ENCODE measurements around the gene BRF1. TPM values are rescaled to one million over a fixed set of nuclear protein-coding genes. Genes with fewer than 3 reads are reported as not detected.

The BRF1 gene
- total and polyA plus RNA-seq, 2 of the 13 experiments (the other 11 are each of a cell fraction or from before 2014, with no cell fraction given), result 5.1 to 11.0 TPM

DNA sequence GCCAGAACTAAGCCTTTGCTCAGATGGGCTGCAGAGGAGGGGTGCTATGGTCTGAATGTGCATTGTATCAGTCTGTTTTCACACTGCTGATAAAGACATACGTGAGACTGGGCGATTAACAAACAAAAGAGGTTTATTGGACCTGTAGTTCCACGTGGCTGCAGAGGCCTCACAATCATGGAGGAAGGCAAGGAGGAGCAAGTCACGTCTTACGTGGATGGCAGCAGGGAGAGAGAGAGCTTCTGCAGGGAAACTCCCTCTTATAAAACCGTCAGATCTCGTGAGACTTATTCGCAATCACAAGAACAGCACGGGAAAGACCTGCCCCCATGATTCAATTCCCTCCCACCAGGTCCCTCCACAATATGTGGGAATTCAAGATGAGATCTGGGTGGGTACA, 3.8 kb upstream of the BRF1 start (continued):
- TF ChIP-seq CTCF (CRISPR knock-in tag; IDR thresholded peaks at IDR 0.05), result no peak
- no peak for TF ChIP-seq HOXA3 (CRISPR knock-in tag; IDR thresholded peaks at IDR 0.05)
- no peak for TF ChIP-seq ZNF530 (CRISPR knock-in tag; IDR thresholded peaks at IDR 0.05; ENCODE audit: low read depth)
- TF ChIP-seq FOSL2 (CRISPR knock-in tag; IDR thresholded peaks at IDR 0.05), result no peak
- no peak for TF ChIP-seq ZNF616 (CRISPR knock-in tag; IDR thresholded peaks at IDR 0.05; ENCODE audit: low read depth)
- TF ChIP-seq CREM (IDR thresholded peaks at IDR 0.05), result no peak
- TF ChIP-seq CREM (CRISPR knock-in tag; IDR thresholded peaks at IDR 0.05), result no peak
- TF ChIP-seq BORCS8-MEF2B (CRISPR knock-in tag; IDR thresholded peaks at IDR 0.05), result no peak

DNA sequence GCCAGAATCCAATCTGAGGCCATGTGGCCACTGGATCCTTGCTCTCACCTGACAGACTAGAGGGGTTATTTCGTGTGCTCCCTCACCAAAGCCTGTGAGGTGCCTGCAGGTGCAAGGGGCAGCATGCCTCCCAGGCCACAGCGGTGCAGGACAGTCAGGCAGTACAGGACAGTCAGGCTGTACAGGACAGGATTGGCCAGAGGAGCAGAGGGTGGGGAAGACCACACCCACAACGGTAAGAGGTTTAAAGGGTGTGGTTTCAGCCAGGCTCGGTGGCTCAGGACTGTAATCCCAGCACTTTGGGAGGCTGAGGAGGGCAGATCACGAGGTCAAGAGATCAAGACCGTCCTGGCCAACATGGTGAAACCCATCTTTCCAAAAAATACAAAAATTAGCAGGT, 3.1 kb upstream of the BRF1 start:
- H3K27ac ChIP-seq (ENCODE audit: extremely low read length, insufficient read depth, low read length), result no peak overlapping the region
- BruUV-seq (replicated peaks), result no TSS peak
- H2AFZ ChIP-seq (ENCODE audit: low read length), result no peak overlapping the region
- DNase-seq (ENCODE audit: low spot score), result no peak
- 59% methylated on average over 6 of the region's 6 CpGs for WGBS (ENCODE audit: low lambda C conversion rate)
- no peak overlapping the region for H3K4me2 ChIP-seq (ENCODE audit: low read depth, low read length)
- H4K20me1 ChIP-seq (ENCODE audit: insufficient read depth, low read length), result 0 out of 2 replicates have a peak, but pooled peaks cover 6% of the 10 kb centered on the region
- H3K27me3 ChIP-seq (ENCODE audit: control insufficient read depth in 1 of 2, insufficient read depth in 2 of 2, low read length in 2 of 2), result no peaks in the 10 kb centered on the region; a peak in 1 of 5 replicates
- no peak for FAIRE-seq
- no peak for ATAC-seq
- in situ Hi-C loops (cut with HindIII; ENCODE audit: extremely low pct_ligation_motif_present, low pct_unique_long_range_greater_than_20kb) (no loop called here), intact Hi-C loops (cut with micrococcal nuclease; ENCODE audit: unreplicated experiment) (no loop called here)
- no peaks in the 10 kb centered on the region for H3K36me3 ChIP-seq (replicated peaks in 1 of 2; ENCODE audit: control insufficient read depth in 1 of 2, insufficient read depth in 2 of 2, low read length in 2 of 2)
- peaks cover 10% of the 10 kb centered on the region for H3K79me2 ChIP-seq (ENCODE audit: insufficient read depth, low read length)
- no peak for TF ChIP-seq ZNF652 (CRISPR knock-in tag; IDR thresholded peaks at IDR 0.05; ENCODE audit: borderline replicate concordance, low read depth)
- no peak for TF ChIP-seq SUZ12 (IDR thresholded peaks at IDR 0.05; ENCODE audit: low read depth, low read length)
- TF ChIP-seq RBM39 (IDR thresholded peaks at IDR 0.05; ENCODE audit: low read depth, low read length, poor library complexity, severe bottlenecking), result no peak
- no peak for TF ChIP-seq RFXAP (CRISPR knock-in tag; IDR thresholded peaks at IDR 0.05; ENCODE audit: borderline replicate concordance)
- no peak for TF ChIP-seq ISL2 (CRISPR knock-in tag; IDR thresholded peaks at IDR 0.05)
- TF ChIP-seq HMGXB3 (CRISPR knock-in tag; IDR thresholded peaks at IDR 0.05; ENCODE audit: borderline replicate concordance), result no peak
- TF ChIP-seq ZNF543 (CRISPR knock-in tag; IDR thresholded peaks at IDR 0.05), result no peak
- TF ChIP-seq NFRKB (IDR thresholded peaks at IDR 0.05), result no peak
- TF ChIP-seq, protein P1, sequence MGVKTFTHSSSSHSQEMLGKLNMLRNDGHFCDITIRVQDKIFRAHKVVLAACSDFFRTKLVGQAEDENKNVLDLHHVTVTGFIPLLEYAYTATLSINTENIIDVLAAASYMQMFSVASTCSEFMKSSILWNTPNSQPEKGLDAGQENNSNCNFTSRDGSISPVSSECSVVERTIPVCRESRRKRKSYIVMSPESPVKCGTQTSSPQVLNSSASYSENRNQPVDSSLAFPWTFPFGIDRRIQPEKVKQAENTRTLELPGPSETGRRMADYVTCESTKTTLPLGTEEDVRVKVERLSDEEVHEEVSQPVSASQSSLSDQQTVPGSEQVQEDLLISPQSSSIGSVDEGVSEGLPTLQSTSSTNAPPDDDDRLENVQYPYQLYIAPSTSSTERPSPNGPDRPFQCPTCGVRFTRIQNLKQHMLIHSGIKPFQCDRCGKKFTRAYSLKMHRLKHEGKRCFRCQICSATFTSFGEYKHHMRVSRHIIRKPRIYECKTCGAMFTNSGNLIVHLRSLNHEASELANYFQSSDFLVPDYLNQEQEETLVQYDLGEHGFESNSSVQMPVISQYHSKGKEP (CRISPR knock-in tag; IDR thresholded peaks at IDR 0.05), result no peak
- TF ChIP-seq ZNF747 (CRISPR knock-in tag; IDR thresholded peaks at IDR 0.05; ENCODE audit: borderline replicate concordance), result no peak
- POLR2A ChIA-PET, result interaction anchor here (1.5 kb wide), 1 partner anchor 10 kb away, joined by 3 read pairs; the partner anchor contains the start of gene PACS2
- H3K4me1 ChIP-seq (ENCODE audit: insufficient read depth, low read length), result peaks cover 22% of the 10 kb centered on the region
- CTCF ChIA-PET (ENCODE audit: low intra/inter-chr PET ratio, low total read pairs), result no interaction called here
- H3K9ac ChIP-seq (ENCODE audit: insufficient read depth, low read depth, low read length), result no peak overlapping the region
- H3K4me3 ChIP-seq (replicated peaks in 1 of 3; ENCODE audit: insufficient read depth in 1 of 3, low read depth in 2 of 3, low read length in 3 of 3), result no peak overlapping the region
- no peaks in the 10 kb centered on the region for H3K9me3 ChIP-seq (ENCODE audit: low read length)

Measured in HepG2 (cell line).